Left lung (tissue), 10 donors: ENCODE measurements around the gene OTOS. TPM values are rescaled to one million over a fixed set of nuclear protein-coding genes. Genes with fewer than 3 reads are reported as not detected.

Source experiments
- ATAC-seq: fragments of 200-7000 bp; cut with Tn5 transposase; one replicate; pipeline ENCODE4 v1.9.1; 2020; ENCODE audit warnings: moderate library complexity
- DNase-seq, 4 donors: peaks; one replicate each; pipeline ENCODE4 v3.0.0-alpha.2; 2013 to 2020
- H3K27ac ChIP-seq, 2 donors: fragments of 200-600 bp; sonication (generic) in 1 of 2; one replicate each; pipeline versions ENCODE4 v1.5.0 to v1.8.0; 2020 to 2021
- H3K27me3 ChIP-seq, 2 donors: fragments of 200-600 bp; sonication (generic) in 1 of 2; one replicate each; pipeline versions ENCODE4 v1.5.0 to v1.8.0; 2020 to 2021
- H3K36me3 ChIP-seq, 2 donors: fragments of 200-600 bp; sonication (generic) in 1 of 2; one replicate each; pipeline versions ENCODE4 v1.5.0 to v1.8.0; 2020 to 2021
- H3K4me1 ChIP-seq, 2 donors: fragments of 200-600 bp; one replicate each; pipeline ENCODE4 v1.8.0; 2021
- H3K4me3 ChIP-seq, 2 donors: fragments of 200-600 bp; sonication (generic) in 1 of 2; one replicate each; pipeline versions ENCODE4 v1.5.0 to v1.8.0; 2020 to 2021; ENCODE audit warnings: mild to moderate bottlenecking in 1 of 2
- H3K9me3 ChIP-seq, 2 donors: fragments of 200-600 bp; sonication (generic) in 1 of 2; one replicate each; pipeline versions ENCODE4 v1.5.0 to v1.8.0; 2020 to 2021
- intact Hi-C, 2 donors: fragments of 100-400 bp; cut with DNase I; formaldehyde crosslinking; loops; one replicate each; pipeline versions ENCODE4 v1.11.2 to v1.14.2; 2022
- polyA plus RNA-seq, 6 donors: library from polyadenylated mRNA; unstranded; fragments of 120-200 nt; gene quantifications; one replicate each; pipeline ENCODE4 v1.2.1, GENCODE V29; 2013; ENCODE audit not compliant: insufficient read length in 6 of 6
- total RNA-seq, 2 donors: library from RNA; stranded (reverse); fragmentation: NEBNext Ultra II Directional; extraction: Animal tissue kit (Norgen Biotek cat#: 25700); gene quantifications; one replicate each; pipeline ENCODE4 v1.2.1, GENCODE V29; 2021
- TF ChIP-seq, protein P1 (sequence below), 2 donors: fragments of 200-600 bp; sonication (generic) in 1 of 2; IDR thresholded peaks; one replicate each; pipeline versions ENCODE4 v1.5.0 to v1.8.0; 2021; ENCODE audit warnings: antibody characterized with exemption in 2 of 2
- donor health status: DM: no; HTN: yes; CAD: no.
- donor health status: DM: no; HTN: no; CAD: no.

The OTOS gene
- total and polyA plus RNA-seq, 8 donors, result not detected

DNA sequence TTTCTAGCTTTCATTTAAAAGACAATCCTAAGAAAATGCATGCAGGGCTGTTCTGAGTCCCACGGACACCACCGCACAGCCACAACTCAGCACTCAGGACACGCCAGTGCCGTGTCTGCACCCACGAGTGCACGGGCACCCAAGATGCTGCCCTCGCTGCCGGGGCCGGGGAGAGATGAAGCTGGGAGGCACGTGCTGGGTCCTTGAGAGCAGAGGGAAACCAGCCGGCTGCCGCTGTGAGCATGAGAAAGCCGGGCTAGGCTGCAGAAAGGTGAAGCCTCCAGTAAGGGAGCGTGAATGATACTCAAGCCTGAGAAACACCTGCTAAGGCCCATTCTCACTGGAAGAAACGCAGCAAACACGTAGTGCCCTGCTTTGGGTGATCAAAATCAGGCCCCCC, 9.2 kb downstream of the OTOS start:
- no peaks in the 10 kb centered on the region for H3K27me3 ChIP-seq
- H3K27ac ChIP-seq, result no peak overlapping the region
- intact Hi-C loops, result no loop called here
- DNase-seq (peak in 1 of 4 donors; percentile 14), ATAC-seq (no peak)
- H3K36me3 ChIP-seq, result peaks cover 0 to 74% of the 10 kb centered on the region in 2 donors
- H3K4me1 ChIP-seq, result peaks cover 6 to 15% of the 10 kb centered on the region in 2 donors
- no peak overlapping the region for H3K4me3 ChIP-seq
- no peaks in the 10 kb centered on the region for H3K9me3 ChIP-seq
- TF ChIP-seq, protein P1, sequence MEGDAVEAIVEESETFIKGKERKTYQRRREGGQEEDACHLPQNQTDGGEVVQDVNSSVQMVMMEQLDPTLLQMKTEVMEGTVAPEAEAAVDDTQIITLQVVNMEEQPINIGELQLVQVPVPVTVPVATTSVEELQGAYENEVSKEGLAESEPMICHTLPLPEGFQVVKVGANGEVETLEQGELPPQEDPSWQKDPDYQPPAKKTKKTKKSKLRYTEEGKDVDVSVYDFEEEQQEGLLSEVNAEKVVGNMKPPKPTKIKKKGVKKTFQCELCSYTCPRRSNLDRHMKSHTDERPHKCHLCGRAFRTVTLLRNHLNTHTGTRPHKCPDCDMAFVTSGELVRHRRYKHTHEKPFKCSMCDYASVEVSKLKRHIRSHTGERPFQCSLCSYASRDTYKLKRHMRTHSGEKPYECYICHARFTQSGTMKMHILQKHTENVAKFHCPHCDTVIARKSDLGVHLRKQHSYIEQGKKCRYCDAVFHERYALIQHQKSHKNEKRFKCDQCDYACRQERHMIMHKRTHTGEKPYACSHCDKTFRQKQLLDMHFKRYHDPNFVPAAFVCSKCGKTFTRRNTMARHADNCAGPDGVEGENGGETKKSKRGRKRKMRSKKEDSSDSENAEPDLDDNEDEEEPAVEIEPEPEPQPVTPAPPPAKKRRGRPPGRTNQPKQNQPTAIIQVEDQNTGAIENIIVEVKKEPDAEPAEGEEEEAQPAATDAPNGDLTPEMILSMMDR (IDR thresholded peaks at IDR 0.05), result no peak

DNA sequence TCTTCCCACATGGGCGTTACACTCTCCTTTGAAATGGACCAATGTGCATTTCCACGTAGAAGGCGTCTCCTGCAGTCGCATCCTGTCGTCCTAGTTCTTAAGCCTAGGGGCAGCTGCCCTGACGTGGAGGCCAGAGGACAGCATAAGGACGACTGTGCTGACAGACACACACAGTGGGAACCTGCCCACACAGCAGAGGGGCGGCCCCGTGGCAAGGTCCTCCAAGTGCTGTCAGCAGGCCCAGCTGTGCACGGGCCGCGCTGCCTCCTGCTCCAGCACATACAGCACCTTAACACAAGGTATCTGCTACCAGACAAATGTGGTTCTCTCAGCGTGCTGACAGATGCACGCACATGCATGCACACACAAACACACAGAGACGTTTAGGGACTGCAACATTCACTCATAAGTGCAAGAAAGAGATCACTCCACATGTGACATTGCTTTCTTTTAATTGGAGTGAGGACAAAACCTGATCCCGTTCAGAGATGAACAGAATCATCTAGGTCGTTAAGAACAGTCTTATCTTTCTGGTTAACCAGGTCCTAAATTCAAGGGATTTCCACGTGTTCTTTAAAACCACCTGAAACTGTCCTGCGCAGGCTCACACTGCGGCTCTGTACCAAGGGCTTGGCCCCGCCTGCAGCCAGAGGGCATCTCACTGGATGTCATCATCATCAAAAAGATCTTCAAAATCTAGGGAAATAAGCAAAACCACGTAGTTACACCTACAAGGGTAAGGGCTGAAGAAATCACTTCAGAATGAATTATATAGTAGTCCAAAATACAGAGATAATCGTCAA, 9.9 kb downstream of the OTOS start:
- peak in 1 of 4 donors; percentile 10 for DNase-seq
- TF ChIP-seq, protein P1 (IDR thresholded peaks at IDR 0.05), result no peak
- Histone ChIP-seq H3K4me3 (no peak overlapping the region), H3K27ac (no peak overlapping the region), H3K9me3 (no peaks in the 10 kb centered on the region), H3K36me3 (peaks cover 0 to 81% of the 10 kb centered on the region in 2 donors), H3K27me3 (no peaks in the 10 kb centered on the region), H3K4me1 (peaks cover 6 to 14% of the 10 kb centered on the region in 2 donors)
- no peak for ATAC-seq
- intact Hi-C loops, result no loop called here

DNA sequence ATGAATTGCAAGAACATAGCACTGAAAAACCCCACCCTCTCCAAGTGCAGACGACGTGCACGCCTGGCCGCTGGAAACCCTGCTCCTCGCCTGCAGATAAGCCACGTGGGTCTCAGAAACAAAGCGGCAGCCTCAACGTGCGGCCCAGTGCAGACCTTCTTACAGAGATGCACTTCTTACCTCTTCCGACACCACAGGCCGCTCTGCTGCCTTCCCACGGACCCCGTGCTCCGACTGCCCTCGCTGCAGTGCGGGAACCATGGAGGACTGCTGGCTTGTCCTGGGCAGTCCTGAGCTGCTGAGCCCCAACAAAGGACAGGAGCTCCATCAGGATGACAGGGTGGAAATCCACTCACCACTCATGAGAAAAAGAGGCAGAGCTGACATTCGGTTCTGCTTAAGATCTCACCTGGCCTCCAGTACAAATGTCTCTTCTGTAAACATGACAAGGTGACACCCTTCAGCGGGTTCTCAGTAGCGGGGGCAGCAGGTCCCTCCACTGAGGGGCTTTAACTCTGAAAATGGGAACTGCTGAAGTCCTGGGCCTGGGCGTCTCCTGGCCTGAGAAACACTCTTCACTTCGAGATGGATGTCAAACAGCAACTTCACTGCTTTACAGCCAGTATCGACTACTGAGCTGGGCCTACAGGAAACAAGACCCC, 10.6 kb downstream of the OTOS start:
- no peak for ATAC-seq
- H3K4me1 ChIP-seq, result peaks cover under 1 to 7% of the 10 kb centered on the region in 2 donors
- TF ChIP-seq, protein P1 (IDR thresholded peaks at IDR 0.05), result no peak
- no peaks in the 10 kb centered on the region for H3K27me3 ChIP-seq
- no peak overlapping the region for H3K27ac ChIP-seq
- H3K9me3 ChIP-seq, result no peaks in the 10 kb centered on the region
- intact Hi-C loops, result no loop called here
- DNase-seq, result peak in 1 of 4 donors; percentile 19
- no peak overlapping the region for H3K4me3 ChIP-seq
- peaks cover 0 to 81% of the 10 kb centered on the region in 2 donors for H3K36me3 ChIP-seq

DNA sequence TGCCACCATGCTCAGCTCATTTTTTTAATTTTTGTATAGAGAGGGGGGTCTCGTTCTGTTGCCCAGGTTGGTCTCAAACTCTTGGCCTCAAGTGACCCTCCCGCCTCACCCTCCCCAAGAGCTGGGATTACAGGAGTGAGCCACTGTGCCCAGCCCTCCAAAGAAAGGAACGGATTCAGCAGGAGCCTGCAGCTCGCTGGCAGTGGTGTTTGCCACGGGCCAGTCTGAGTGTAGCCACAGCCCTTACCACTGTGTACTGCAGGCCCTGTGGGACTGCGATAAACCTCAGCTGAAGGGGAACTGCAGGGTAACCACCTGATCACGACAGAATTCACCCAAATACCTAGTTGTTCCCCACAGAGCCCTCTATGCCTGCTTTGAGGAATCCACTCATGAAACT, 11.1 kb downstream of the OTOS start:
- Histone ChIP-seq H3K4me3 (no peak overlapping the region), H3K27ac (no peak overlapping the region), H3K9me3 (no peaks in the 10 kb centered on the region), H3K4me1 (peaks cover 0 to 2% of the 10 kb centered on the region in 2 donors), H3K27me3 (no peaks in the 10 kb centered on the region), H3K36me3 (peaks cover 0 to 81% of the 10 kb centered on the region in 2 donors)
- intact Hi-C loops, result no loop called here
- no peak for ATAC-seq
- TF ChIP-seq, protein P1 (IDR thresholded peaks at IDR 0.05), result no peak
- peak in 1 of 4 donors; percentile 1 for DNase-seq

DNA sequence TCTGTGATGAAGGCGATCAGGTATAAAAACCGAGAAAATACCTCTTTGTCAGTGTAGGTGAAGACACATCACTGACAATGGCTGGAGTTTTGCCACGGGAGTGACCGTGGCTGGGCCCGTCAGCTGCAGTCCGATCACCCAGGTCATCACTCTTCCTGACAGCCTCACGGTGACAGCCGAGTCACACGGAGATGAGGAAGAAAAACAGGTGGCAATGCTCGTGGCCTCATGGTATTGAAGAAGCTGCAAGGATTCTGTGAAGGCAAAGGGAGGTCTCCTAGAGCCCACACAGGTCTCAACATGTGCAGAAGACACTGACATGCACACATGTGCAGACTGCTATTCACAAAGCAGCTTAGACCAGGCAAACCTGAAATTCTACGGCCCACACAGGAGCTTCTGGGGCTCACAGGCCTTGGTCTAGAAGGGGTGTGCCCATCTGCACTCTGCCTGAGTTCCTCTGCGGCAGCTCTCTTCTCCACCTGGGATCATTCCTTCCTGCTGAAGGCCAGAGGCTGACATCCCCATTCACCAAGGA, 11.8 kb downstream of the OTOS start:
- no peaks in the 10 kb centered on the region for H3K4me1 ChIP-seq
- intact Hi-C loops, result no loop called here
- no peaks in the 10 kb centered on the region for H3K27me3 ChIP-seq
- H3K9me3 ChIP-seq, result no peaks in the 10 kb centered on the region
- no peak overlapping the region for H3K27ac ChIP-seq
- H3K36me3 ChIP-seq, result peaks cover 0 to 79% of the 10 kb centered on the region in 2 donors
- no peak overlapping the region for H3K4me3 ChIP-seq
- TF ChIP-seq, protein P1 (IDR thresholded peaks at IDR 0.05), result no peak
- no peak for ATAC-seq
- DNase-seq, result peak in 1 of 4 donors; percentile 5
